ENCODE results near the gene AGPAT2. TPM values are rescaled to one million over a fixed set of nuclear protein-coding genes. Genes with fewer than 3 reads are reported as not detected.
"Not testable (repeated sequence)": the region's sequence is repeated elsewhere in the genome, so short reads cannot be mapped to it uniquely, and the experiment has no call there.

Gene AGPAT2
- total RNA-seq, 1 experiment from 2014 or later: 79.4 TPM

- no peak for DNase-seq (ENCODE audit: low spot score)
Measured at GRCh38 chr9:136720251-136720897, 33.1 kb upstream of the AGPAT2 start.

- DNase-seq (ENCODE audit: low spot score): peak; percentile 62
Measured at GRCh38 chr9:136719195-136719880, 32.1 kb upstream of the AGPAT2 start.

GRCh38 chr9:136718345-136719194, 31.3 kb upstream of the AGPAT2 start:
- no peak for DNase-seq (ENCODE audit: low spot score)

- no peak for DNase-seq (ENCODE audit: low spot score)
Measured at GRCh38 chr9:136717399-136717798, 30.1 kb upstream of the AGPAT2 start.

- no peak for DNase-seq (ENCODE audit: low spot score)
Measured at GRCh38 chr9:136714893-136715274, 27.6 kb upstream of the AGPAT2 start.

GRCh38 chr9:136714096-136714892, 27.0 kb upstream of the AGPAT2 start:
- DNase-seq (ENCODE audit: low spot score): no peak

- no peak for DNase-seq (ENCODE audit: low spot score)
Measured at GRCh38 chr9:136713550-136713949, 26.3 kb upstream of the AGPAT2 start.

- DNase-seq (ENCODE audit: low spot score): no peak
Measured at GRCh38 chr9:136712690-136713544, 25.7 kb upstream of the AGPAT2 start.

- DNase-seq (ENCODE audit: low spot score): no peak
Measured at GRCh38 chr9:136711751-136712689, 24.8 kb upstream of the AGPAT2 start, which contains the start of gene DIPK1B. DIPK1B (plus strand) TSS chr9:136712572; CDS start chr9:136712666, 94 bp downstream.

GRCh38 chr9:136711219-136711648, 24.0 kb upstream of the AGPAT2 start:
- DNase-seq (ENCODE audit: low spot score): peak; percentile 68

- DNase-seq (ENCODE audit: low spot score): no peak
Measured at GRCh38 chr9:136710543-136710942, 23.3 kb upstream of the AGPAT2 start.

GRCh38 chr9:136709454-136710109, 22.3 kb upstream of the AGPAT2 start:
- no peak for DNase-seq (ENCODE audit: low spot score)

- no peak for DNase-seq (ENCODE audit: low spot score)
Measured at GRCh38 chr9:136707849-136708517, 20.7 kb upstream of the AGPAT2 start.

- DNase-seq (ENCODE audit: low spot score): no peak
Measured at GRCh38 chr9:136707011-136707410, 19.8 kb upstream of the AGPAT2 start.

- no peak for DNase-seq (ENCODE audit: low spot score)
Measured at GRCh38 chr9:136705564-136705963, 18.3 kb upstream of the AGPAT2 start.

GRCh38 chr9:136704741-136705140, 17.5 kb upstream of the AGPAT2 start:
- DNase-seq (ENCODE audit: low spot score): not testable (repeated sequence)

- DNase-seq (ENCODE audit: low spot score): no peak
Measured at GRCh38 chr9:136703276-136703860, 16.1 kb upstream of the AGPAT2 start.

GRCh38 chr9:136701668-136702053, 14.4 kb upstream of the AGPAT2 start:
- DNase-seq (ENCODE audit: low spot score): no peak
